Fibroblast of mammary gland (primary cell): ENCODE results near the gene DCDC2C.

Source experiments
- DNase-seq: peaks from one replicate; pipeline ENCODE4 v3.0.0-alpha.2; 2010; ENCODE audit warnings: low read depth
- H3K4me3 ChIP-seq: 2 replicates; pipeline ENCODE4 v1.5.1; 2011; ENCODE audit warnings: low read depth, mild to moderate bottlenecking, low read length, moderate library complexity; ENCODE audit not compliant: control insufficient read depth
- TF ChIP-seq, protein P1 (sequence below): conservative IDR thresholded peaks from 2 replicates; pipeline ENCODE4 v1.5.1; 2011; ENCODE audit warnings: low read depth, low read length, inconsistent platforms; ENCODE audit not compliant: control insufficient read depth, insufficient read depth

The DCDC2C gene

GRCh38 chr2:3680548-3681345 lies 22.6 kb upstream of the DCDC2C start:
- TF ChIP-seq, protein P1, sequence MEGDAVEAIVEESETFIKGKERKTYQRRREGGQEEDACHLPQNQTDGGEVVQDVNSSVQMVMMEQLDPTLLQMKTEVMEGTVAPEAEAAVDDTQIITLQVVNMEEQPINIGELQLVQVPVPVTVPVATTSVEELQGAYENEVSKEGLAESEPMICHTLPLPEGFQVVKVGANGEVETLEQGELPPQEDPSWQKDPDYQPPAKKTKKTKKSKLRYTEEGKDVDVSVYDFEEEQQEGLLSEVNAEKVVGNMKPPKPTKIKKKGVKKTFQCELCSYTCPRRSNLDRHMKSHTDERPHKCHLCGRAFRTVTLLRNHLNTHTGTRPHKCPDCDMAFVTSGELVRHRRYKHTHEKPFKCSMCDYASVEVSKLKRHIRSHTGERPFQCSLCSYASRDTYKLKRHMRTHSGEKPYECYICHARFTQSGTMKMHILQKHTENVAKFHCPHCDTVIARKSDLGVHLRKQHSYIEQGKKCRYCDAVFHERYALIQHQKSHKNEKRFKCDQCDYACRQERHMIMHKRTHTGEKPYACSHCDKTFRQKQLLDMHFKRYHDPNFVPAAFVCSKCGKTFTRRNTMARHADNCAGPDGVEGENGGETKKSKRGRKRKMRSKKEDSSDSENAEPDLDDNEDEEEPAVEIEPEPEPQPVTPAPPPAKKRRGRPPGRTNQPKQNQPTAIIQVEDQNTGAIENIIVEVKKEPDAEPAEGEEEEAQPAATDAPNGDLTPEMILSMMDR = no peak
- H3K4me3 ChIP-seq = no peak overlapping the region
- DNase-seq = no peak

DNA sequence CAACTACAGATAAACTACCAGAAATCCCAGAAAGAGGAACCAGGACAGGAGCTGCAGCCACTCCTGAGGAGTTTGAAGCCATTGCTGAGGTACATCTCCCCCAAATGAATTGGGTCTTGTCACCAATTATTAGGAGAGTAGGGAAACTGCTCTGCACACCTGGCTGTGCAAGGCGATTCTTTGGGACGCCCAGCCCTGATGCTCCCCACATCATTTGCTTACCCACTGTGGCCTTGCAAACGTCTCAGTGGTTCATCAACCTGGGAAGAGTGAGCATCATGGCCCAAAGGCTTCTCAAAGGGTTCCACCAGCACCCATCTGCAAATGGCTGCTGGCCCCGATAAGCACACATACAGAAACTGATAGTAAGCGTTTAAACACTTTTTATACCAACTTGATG lies 21.8 kb upstream of the DCDC2C start:
- TF ChIP-seq, protein P1 = no peak
- H3K4me3 ChIP-seq = no peak overlapping the region
- no peak for DNase-seq

GRCh38 chr2:3682811-3683210 lies 20.6 kb upstream of the DCDC2C start:
- no peak overlapping the region for H3K4me3 ChIP-seq
- TF ChIP-seq, protein P1 = no peak
- no peak for DNase-seq

- H3K4me3 ChIP-seq = no peak overlapping the region
- peak; percentile 35 for DNase-seq
- TF ChIP-seq, protein P1 = no peak
Measured at GRCh38 chr2:3683748-3684454, 19.5 kb upstream of the DCDC2C start.

- no peak for DNase-seq
Measured at GRCh38 chr2:3689998-3690748, 13.2 kb upstream of the DCDC2C start.

GRCh38 chr2:3692375-3692774 lies 11.0 kb upstream of the DCDC2C start:
- H3K4me3 ChIP-seq = no peak overlapping the region
- TF ChIP-seq, protein P1 = peak; percentile 36
- peak; percentile 22 for DNase-seq

More at GRCh38 chr2:3689998-3690748, 13.2 kb upstream of the DCDC2C start:
- TF ChIP-seq, protein P1 = no peak
- H3K4me3 ChIP-seq = no peak overlapping the region
